GM12801 (cell line): ENCODE data around the gene CACNG7.

Source experiments
- TF ChIP-seq, protein P1 (sequence below): IDR thresholded peaks from one replicate; pipeline ENCODE4 v1.5.1; 2011; ENCODE audit warnings: control low read depth; ENCODE audit not compliant: insufficient read length; ENCODE audit errors: extremely low read depth

Gene CACNG7

DNA sequence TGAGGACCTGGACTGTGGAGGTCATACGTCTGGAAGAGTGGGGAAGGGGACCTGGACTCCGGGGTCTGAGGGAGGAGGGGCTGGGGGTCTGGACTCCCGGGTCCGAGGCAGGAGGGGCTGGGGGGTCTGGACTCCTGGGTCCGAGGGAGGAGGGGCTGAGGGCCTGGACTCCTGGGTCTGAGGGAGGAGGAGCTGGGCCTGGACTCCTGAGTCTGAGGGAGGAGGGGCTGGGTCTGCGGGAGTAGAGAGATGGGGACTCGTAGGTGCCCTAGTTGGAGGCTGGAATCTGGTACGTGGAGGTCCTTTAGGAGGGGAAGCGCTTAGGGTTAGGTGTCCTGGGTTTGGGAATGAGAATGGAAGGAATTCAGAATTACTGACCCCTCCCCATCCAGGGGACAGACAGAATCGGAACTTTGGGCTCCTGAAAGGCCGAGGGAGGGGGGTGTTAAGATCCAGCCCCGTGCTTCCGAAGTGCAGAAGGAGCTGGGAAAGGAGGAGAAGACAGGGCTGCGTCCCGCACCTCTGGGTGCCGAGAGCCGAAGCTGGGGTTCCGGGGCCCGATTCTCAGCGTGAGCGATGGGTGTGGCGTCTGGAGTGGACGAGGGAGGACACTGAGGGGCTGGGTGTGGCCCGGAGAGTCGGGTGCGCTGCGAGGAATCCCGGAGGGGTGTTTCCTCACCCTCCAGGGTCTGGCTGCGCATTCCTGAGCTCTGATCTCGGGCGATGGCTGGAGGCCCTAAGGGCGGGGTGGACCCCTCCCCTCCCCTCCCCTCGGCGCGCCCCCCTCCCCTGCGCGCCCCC is 40.8 kb upstream of the CACNG7 start:
- TF ChIP-seq, protein P1, sequence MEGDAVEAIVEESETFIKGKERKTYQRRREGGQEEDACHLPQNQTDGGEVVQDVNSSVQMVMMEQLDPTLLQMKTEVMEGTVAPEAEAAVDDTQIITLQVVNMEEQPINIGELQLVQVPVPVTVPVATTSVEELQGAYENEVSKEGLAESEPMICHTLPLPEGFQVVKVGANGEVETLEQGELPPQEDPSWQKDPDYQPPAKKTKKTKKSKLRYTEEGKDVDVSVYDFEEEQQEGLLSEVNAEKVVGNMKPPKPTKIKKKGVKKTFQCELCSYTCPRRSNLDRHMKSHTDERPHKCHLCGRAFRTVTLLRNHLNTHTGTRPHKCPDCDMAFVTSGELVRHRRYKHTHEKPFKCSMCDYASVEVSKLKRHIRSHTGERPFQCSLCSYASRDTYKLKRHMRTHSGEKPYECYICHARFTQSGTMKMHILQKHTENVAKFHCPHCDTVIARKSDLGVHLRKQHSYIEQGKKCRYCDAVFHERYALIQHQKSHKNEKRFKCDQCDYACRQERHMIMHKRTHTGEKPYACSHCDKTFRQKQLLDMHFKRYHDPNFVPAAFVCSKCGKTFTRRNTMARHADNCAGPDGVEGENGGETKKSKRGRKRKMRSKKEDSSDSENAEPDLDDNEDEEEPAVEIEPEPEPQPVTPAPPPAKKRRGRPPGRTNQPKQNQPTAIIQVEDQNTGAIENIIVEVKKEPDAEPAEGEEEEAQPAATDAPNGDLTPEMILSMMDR = no peak

DNA sequence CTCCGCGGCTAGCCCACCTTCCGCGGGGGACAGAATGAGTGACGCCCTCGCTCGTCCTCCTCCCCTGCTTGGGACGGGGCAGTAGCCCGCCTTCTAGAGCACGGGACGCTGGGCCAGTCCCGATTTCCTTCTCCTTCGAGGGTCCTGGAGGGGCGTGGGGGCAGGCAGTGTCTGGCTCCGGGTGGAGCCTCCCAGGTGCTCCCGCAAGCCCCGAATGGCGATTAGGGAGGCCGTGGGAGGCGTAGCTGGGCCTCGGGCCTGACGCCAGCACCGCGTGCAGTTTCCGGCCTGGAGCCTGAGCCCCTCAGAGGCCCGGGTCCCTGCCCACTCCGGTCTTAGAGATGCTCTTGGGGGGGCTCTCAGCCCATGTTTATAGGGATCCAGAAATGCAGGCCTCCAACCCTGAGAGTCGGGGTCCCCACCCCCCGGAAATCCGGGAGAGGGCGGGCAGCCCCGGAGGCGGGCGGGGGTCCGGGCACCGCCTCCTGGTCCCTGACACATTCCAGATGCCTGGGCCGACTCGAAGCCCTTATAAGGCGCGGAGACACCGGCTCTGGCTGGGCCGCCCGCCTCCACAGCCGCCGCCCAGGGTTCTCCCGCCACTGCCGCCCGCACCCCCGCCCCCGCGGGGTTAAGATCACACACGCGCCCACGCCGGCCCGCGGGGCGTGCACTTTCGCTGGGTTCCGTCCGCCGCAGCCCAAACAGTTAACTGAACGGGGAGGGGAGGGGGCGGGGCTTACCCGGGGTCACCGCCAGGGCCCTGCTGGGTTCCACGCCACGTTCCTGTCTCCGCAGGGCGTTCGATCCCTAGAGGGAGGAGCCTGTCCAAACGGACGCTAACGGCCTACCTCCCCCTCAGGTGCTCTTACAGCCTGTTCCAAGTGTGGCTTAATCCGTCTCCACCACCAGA is 39.9 kb upstream of the CACNG7 start:
- TF ChIP-seq, protein P1 = no peak

DNA sequence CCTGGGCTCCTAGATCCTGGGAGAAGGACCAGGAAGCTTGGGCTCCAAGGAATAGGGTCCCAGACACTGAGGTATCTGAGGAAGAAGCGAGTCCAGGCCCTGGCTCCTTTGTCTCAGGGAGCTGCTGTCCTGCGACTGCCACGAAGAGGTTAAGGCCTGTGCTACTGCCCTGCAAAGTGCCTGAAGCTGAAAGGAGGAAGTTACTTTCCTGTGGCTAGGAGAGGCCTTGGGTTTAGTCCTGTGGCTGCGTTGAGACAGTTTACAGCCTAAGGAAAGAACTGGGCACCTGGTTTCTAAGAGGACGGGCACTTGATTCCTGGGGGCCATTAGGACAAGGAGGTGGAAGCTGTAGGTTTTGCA is 38.6 kb upstream of the CACNG7 start:
- TF ChIP-seq, protein P1 = no peak

DNA sequence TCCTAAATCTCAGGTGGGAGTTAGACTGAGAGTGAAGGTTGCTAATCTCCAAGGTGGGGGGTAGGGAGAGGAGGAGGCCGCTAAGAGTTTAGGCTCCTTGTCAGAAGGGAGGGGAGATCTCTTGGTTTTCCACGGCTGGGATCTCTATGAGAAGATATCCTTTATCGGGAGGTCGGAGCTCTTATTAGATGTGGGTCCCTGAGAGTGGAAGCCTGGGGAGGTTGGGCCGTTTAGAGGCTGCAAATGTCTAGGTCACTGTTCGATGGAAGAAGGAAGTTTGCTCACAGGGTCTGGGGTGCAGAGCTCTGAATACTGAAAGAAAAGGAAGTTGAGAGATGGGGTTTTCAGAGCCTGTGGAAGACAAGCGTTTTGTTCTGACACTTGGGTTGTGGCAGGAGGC is 37.6 kb upstream of the CACNG7 start:
- TF ChIP-seq, protein P1 = no peak

DNA sequence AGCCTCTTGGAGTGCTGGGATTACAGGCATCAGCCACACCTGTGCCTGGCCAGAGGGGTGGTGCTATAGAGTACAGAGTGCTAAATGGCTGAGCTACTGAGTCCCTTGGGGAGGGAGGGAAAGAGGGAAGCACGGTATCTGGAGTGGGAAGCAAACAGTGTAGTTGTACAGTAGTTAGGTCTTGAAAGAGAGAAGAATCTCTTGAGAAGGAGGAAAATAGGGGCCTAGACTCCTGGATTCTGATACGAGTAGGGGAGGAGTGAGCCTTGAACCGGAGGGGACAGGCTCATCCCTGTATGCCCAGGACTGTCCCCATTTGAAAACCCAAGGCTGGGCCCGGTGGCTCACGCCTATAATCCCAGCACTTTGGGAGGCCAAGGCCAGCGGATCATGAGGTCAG is 36.3 kb upstream of the CACNG7 start:
- TF ChIP-seq, protein P1 = no peak

DNA sequence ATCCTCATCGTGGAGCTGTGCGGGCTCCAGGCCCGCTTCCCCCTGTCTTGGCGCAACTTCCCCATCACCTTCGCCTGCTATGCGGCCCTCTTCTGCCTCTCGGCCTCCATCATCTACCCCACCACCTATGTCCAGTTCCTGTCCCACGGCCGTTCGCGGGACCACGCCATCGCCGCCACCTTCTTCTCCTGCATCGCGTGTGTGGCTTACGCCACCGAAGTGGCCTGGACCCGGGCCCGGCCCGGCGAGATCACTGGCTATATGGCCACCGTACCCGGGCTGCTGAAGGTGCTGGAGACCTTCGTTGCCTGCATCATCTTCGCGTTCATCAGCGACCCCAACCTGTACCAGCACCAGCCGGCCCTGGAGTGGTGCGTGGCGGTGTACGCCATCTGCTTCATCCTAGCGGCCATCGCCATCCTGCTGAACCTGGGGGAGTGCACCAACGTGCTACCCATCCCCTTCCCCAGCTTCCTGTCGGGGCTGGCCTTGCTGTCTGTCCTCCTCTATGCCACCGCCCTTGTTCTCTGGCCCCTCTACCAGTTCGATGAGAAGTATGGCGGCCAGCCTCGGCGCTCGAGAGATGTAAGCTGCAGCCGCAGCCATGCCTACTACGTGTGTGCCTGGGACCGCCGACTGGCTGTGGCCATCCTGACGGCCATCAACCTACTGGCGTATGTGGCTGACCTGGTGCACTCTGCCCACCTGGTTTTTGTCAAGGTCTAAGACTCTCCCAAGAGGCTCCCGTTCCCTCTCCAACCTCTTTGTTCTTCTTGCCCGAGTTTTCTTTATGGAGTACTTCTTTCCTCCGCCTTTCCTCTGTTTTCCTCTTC is 35.1 kb upstream of the CACNG7 start:
- TF ChIP-seq, protein P1 = no peak

DNA sequence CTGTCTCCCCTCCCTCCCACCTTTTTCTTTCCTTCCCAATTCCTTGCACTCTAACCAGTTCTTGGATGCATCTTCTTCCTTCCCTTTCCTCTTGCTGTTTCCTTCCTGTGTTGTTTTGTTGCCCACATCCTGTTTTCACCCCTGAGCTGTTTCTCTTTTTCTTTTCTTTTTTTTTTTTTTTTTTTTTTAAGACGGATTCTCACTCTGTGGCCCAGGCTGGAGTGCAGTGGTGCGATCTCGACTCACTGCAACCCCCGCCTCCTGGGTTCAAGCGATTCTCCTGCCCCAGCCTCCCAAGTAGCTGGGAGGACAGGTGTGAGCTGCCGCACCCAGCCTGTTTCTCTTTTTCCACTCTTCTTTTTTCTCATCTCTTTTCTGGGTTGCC is 34.5 kb upstream of the CACNG7 start:
- TF ChIP-seq, protein P1 = no peak
